GM18508 (cell line): ENCODE results near the gene HDAC6.

Experiments
- ATAC-seq: cut with Tn5 transposase; IDR thresholded peaks from one replicate; pipeline ENCODE4 v1.9.1; 2021; ENCODE audit warnings: moderate number of reproducible peaks; ENCODE audit not compliant: insufficient read depth, unreplicated experiment

The HDAC6 gene

DNA sequence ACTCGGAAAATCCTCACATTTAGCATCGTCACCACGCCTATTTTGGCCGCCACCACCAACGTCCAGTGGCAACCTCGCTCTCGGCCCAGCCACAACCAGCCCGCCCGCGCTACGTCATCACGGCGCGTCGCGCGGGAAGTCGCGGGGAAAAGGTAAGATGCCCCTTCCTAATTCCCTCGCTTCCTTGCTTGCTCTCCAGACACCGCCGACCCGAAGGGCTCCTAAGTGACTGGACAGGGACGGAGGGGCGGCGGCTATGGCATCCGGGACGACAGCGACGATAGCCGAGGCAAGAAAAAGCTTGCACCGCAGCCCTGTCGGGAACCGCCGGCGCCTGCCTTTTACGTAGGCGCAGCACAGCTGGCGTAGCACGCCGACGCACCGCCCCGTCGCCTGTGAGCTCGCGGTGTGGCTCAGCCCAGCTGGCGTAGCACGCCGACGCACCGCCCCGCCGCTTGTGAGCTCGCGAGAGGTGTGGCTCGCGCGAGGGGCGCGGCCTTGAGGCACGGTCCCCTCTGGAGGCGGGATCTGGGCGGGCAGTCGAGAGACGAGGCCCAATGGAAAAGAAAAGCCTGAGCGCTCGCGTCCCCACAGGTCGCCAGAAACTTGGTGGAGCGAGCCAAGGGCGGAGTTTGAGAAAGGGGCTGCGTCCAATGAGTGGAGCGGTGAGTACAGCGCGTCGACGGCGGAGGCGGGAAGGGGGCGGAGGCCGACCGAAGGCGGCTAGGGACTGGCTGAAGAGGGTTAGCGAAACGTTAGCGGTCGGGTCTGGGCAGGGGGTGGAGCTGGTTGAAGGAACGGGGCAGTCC lies at the start of gene HDAC6:
Gene HDAC6, plus strand, starts transcription at position 788 of the 809 bp plus-strand sequence. CDS start 626 bp downstream, outside the sequence.
- peak; percentile 76 for ATAC-seq

DNA sequence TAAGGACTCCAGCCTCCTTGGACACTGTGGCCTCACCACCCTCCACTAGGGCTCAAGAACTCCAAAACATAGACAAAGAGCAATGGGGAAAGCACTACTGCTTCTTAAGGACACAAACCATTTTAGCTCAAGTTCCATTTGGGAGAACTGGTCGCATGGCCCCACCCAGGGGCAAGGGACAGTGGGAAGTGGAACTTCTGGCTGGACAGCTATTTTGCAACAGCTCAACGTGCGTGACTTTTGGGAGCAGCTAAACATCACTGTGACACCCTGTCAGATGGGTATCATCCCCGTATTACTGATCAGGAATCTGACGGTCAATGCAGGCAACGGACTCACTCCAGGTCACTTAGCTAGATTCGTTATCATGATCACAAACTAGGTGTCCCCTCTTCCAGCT lies 49.4 kb upstream of the HDAC6 start:
- ATAC-seq = no peak

DNA sequence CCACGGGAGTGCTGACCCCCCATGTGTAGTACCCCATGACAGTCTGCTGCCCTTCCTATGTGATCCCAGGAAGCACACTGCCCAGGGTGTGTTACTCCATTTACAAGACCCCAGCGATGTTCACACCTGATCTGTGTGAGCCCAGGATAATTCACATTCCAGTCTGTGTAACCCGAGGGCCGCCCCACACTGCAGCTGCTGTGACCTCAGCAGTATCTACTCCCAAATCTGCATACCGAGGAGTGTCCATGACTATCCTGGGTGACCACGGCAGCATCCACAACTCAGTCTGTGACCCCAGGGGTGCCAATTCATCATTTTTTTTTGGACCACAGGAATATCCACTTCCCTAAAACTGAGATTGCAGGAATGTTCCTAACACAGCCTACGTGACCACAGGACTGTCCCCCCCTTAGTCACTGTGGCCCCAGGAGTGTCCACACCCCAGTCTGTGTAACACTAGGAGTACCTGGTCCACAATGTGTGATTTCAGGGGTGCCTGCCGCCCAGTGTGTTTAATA lies 48.1 kb upstream of the HDAC6 start:
- ATAC-seq = no peak

DNA sequence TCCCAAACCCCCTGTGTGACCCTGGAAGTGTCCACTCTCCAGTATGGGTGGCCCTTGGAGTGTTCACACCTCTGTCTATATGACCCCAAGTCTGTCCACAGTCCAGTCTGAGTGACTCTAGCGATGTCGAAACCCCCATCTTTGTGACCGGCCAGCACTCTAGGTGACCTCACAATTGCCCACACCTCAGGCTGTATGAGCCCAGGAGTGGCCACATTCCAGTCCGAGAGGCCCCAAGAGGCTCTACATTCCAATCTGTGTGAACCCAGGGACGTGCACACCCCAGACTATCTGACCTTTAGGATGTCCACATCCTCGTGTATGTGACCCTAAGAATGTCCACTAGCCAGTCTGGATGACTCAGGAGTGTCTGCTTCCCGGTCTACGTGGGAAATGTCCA lies 47.6 kb upstream of the HDAC6 start:
- no peak for ATAC-seq

DNA sequence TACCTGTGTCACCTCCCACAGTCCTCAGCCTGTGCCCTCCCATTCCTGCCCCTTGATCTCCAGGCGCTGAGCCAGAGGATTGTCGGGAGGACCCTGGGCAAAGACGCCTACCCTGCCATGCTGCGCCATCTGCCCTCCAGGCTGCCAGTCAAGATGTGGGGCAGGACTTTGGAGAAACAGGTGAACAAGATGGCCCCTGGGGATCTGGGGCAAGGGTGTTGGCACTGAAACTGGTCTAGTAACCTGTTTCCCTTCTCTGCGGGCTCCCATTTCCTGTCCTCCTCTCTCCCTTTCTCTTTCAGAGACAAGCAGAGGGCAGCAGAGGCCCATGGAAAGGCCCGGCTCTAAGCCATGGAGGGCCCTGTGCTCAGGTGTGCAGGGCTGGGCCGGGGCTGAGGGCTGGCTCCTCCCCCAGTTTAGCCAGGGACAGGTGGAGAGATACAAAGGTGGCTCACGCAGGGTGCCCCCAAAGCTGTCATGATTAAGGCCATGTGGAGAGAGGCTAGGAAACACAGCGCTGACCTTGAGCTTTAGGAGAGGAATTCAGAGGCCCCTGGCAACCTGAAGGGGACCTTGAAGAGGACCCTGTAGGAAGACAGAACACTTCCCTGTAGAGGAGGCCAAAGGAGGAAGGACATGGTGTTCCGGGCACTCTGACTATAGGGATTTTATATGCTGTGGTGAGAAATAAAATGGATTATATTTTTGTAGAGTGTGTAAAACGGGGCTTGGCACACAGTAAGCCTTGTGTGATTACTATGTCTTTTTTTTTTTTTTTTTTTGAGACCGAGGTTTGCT lies 40.0 kb upstream of the HDAC6 start, which contains the start of gene GLOD5:
Gene GLOD5, plus strand, starts transcription at position 74 of the 798 bp plus-strand sequence. Its CDS starts 44 bp downstream, at position 118.
- no peak for ATAC-seq

DNA sequence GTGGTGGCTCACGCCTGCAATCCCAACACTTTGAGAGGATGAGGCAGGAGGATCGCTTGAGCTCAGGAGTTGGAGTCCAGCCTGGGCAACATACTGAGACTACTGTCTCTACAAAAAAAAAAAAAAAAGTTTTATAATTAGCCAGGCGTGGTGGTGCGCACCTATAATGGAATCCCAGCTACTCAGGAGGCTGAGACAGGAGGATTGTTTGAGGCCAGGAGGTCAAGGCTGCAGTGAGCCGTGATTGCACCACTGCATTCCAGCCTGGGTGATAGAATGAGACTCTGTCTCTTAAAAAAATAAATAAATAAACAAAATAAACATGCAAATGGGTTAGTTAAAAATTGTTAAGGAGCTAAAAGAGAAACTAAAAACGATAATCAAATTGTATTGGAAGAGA lies 32.6 kb upstream of the HDAC6 start:
- ATAC-seq = no peak

DNA sequence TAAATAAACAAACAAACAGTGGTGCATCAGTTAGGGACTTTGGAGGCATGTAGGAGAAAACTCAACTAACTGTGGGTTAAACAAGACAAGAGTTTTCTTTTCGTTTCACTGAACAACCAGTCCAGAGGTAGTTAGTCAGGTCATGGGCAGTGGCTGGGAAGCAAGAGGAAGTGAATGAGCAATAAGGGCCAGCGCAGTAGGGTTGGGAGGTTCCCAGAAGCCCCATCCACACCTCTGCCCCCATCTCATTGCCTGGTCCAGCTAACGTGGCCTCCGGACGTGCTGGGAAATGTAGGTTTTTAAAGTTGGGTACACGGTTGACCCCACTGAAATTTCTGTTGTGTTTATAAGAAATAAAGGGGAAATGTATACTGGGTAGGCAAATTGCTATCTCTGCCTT lies 31.6 kb upstream of the HDAC6 start:
- ATAC-seq = no peak

DNA sequence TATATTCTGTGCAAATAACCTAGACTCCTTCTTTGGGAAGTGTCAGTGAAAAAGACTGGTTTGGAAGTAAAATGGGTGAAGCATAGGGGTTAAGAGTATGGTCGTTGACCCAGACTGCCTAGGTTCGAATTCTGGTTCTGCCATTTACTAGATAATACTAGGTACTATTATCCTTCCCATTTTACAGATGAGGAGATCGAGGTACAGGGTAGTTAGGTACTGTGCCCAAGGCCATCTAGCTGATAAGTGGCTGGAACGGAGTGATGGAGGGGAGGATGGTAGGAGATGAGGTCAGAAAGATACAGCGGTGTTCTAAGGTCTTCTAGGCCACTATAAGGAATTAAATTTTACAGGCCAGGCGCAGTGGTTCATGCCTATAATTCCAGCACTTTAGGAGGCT lies 29.3 kb upstream of the HDAC6 start:
- no peak for ATAC-seq

DNA sequence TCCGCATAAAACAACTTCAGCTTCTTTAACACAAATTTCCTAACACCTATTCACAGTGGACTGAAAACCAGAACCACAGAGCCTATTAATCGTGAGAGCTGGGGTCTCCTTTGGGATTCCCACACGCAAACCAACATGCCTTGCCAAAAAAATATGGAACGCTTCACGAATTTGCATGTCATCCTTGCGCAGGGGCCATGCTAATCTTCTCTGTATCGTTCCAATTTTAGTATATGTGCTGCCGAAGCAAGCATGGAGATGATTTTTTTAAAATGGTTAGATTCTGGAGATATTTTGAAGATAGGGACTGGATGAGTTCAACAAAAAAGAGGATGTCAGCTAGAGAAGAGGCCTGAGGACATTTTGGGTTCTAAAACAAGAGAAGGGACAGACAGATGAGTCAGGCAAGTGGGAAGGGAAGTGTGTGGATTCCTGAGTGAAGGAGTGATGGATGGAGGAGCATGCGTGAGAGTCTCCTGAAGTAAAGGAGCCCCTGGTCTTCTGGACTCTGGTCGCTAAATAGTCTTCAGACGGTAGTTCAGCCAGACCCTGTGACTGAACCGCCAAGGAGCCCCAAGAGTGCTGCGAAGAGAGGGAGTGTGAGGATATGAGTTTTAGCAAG lies 24.9 kb upstream of the HDAC6 start:
- no peak for ATAC-seq

DNA sequence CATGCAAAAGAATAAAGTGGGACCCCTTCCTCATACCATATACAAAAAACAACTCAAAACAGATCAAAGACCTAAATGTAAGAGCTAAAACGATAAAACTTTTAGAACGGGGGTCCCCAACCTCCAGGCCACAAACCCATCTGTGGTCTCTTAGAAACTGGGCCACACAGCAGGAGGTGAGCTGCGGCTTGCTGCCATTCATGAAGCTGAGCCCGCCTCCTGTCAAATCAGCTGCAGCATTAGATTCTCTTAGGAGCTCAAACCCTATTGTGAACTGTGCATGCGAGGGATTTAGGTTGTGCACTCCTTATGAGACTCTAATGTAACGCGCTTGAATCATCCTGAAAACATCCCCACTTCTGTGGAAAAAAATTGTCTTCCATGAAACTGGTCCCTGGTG lies 22.5 kb upstream of the HDAC6 start:
- no peak for ATAC-seq

DNA sequence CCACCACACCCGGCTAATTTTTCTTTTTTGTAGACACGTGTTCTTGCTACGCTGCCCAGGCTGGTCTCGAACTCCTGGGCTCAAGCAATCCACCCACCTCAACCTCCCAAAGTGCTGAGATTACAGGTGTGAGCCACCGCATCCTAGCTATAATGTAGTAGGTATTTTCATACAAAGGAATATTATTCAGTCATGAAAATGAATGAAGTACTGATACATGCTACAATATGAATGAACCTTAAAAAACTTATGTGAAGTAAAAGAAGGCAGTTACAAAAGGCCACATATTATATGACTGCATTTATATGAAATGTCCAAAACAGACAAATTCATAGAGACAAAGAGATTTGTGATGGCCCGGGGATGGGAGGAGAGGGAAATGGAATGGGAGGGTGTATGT lies 20.2 kb upstream of the HDAC6 start:
- no peak for ATAC-seq

DNA sequence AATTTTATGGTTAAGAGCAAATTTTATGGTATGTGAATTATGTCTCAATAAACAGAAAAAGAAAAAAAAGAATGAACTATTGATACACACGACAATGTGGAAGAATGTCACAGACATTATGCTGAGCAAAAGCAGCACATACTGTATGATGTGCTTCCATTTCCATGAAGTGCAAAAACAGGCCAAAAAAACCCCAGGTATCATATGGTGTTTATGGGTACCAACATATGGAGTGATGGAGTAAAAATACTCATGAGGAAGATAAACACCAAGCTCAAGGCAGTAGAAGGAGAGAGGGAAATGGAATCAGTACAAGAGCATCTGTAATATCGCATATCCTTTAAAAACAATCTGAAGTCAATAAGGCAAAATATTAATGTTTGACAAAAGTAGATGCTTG lies 19.7 kb upstream of the HDAC6 start:
- ATAC-seq = no peak

DNA sequence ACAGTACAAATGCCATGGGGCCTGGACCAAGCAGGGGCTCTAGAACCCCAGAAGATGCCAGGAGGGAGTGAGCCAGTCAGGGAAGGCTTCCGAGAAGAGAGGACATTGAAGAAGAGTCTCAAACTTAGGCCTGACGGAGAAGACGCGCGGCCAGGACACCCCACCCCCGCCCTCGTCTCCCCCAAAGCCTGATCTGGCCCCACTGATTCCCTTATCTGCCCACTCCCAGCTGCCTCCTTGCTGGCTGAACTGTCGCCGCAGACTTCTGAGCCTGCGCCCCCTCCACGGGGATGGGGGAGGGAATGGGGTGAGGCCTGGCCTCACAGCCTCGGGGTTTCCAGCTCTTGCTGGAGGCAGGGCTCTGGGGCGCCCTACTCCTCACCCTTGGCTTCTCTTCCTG lies 19.1 kb upstream of the HDAC6 start:
- no peak for ATAC-seq

DNA sequence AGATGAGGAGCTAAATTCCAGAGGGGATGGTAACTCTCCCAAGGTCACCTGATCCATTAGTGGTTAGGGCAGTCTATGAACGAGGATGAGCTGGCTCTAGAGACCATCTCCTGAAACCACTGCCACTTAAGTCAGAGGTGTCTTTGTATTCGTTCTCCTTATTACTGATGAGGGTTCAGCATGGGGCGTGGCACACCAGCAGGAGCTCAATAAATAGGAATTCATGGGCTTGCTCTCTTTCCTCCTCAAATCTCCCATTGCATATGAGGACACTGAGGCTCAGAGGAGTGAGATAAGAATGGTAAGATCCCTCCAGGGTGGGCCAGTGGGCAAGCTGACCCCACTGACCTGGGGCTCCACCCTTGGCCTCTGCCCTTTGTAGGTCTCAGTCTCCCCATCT lies 17.1 kb upstream of the HDAC6 start:
- ATAC-seq = no peak

DNA sequence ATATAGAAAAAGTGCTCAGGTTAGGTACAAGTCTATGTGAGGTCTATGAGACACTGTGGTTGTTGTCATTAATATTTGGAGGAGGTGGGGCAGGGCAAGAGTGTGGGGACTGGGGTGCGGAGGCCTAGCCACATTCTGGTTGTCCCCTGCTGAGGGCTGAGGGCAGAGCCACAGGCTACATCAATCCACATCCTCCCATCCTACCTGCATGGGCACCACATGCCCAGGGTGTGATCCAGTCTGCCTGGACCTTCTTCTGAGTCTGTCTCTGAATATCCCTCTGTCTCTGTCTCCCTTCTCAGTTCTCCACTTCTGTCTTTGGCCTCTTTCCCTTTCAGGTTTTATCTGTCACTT lies 16.7 kb upstream of the HDAC6 start:
- ATAC-seq = no peak

DNA sequence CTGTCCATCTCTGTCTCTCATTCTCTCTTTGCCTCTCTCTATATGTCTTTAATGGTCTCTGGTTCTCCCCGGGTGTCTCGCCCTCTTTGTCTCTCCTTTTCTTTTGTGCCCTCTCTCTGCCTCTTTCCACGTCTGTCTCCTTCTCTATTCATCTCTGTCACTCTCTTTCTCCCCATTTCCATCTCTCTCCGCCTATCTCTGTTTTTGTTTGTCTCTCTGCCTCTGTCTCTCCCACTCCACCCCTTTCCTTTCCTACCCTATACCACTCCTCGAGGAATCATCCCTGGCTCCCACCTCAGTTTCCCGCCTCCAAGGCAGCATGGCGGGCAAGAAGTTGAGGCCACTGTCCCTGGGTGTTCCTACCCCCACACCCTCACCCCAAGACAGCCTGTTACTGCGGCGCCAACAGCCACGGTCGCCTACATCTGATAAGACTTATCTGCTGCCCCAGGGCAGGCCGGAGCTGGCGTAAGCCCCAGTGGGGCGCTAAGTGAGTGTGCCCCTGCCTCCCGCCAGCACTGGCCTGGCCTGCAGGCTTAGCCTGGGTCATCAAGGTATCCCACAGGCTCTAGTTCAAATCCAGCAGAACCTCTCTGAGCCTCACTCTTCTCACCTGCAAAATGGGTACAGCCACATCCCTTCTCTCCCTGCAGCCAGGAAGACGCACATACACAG lies 16.2 kb upstream of the HDAC6 start:
- no peak for ATAC-seq

DNA sequence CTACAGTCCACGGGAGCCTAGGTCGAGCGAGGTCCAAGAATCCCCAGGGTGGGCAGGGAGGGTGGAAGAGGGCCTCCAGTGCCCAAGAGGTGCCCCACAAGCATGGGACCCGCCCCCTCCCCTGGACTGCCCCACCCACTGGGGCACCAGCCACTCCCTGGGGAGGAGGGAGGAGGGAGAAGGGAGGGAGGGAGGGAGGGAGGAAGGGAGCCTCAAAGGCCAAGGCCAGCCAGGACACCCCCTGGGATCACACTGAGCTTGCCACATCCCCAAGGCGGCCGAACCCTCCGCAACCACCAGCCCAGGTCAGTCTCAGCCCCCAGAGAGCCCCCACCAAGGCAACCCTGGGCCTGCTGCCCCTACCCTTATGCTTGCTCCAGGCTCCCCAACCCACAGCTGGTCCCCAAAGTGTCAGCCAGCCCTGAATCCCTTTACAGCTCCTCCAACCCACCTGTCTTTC lies 15.5 kb upstream of the HDAC6 start, which contains the start of gene GATA1:
Gene GATA1, plus strand, starts transcription at position 250 of the 460 bp plus-strand sequence. CDS start 4,520 bp downstream, outside the sequence.
- no peak for ATAC-seq

DNA sequence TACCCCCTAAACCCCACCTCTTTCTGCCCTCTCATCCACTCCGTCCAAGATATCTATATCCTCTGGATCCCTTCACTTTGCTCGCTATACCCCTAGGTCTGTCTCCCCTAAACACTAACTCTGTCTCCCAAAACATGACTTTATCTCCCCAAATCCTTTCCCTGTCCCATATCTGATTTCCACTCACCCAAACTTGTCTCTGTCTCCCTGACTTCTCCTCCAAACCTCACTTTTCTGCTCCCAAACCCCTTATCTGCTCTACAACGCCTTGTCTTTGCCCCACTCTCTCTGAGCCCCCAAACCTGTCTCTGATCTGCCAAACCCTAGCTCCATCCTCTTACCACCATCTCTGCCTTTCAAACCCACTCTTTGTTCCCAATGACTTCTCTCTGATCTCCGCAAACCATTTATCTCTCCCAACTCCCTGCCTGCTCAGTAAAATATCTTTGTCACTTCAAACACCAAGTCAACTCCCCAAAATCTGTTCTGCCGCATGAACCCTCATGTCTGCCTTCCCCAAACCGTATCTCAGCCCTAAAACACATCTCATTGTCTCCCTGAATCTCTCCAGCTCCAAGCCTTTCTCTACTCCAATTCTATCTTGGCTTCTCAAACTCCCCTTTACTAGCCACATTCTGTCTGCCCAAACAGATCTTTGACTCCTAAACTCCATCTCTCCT lies 14.9 kb upstream of the HDAC6 start:
- ATAC-seq = no peak
